HG02763 (cell line): ENCODE results near the gene PTPRG.
A peak's percentile ranks its signal among the peaks of the same experiment; 100 is the strongest.

Experiments
- ATAC-seq: cut with Tn5 transposase; IDR thresholded peaks from one replicate; pipeline ENCODE4 v1.9.1; 2021; ENCODE audit warnings: mild to moderate bottlenecking, moderate library complexity; ENCODE audit not compliant: unreplicated experiment

Gene PTPRG

DNA sequence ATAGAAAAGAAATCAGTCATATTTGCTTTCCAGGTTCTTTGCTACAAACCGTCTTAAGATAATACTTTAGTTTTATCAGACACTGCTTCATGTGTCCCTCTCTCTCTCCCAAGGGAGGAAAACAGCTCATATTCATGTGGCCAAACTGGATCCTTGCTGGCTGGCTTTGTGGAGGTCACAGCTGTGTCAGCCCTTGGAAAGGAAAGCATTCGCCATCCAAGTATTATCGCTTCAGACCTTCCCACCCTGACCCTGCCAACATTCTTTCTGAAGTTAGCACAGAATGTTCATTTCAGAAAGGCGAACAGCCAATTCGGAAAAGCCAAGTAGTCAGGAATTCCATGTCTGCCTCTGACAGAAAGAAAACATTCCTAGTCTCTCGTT lies 598.3 kb downstream of the PTPRG start:
- no peak for ATAC-seq

- no peak for ATAC-seq
Observed at GRCh38 chr3:62161371-62161770, 600.0 kb downstream of the PTPRG start.

- no peak for ATAC-seq
Observed at GRCh38 chr3:62164196-62164595, 602.8 kb downstream of the PTPRG start.

DNA sequence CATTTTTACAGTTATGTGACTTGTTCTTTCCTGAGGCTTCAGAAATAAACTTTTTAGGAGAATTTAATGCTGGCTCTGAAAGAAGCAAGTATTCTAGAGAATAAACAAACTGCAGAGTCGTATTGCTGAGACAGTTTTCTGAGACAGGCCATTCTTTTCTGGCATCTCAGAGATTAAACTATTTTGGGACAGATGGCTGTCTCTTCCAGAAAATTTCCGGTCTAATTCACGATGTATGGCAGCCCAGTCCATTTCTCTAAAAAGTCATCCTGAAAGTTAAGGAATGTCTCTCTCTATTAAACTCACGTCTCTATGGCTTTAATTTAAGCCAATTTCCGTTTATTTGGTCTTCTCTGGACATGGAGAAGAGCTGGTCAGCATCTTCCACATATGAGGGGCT lies 603.4 kb downstream of the PTPRG start:
- ATAC-seq = no peak

GRCh38 chr3:62167566-62168262 lies 606.3 kb downstream of the PTPRG start:
- ATAC-seq = no peak

DNA sequence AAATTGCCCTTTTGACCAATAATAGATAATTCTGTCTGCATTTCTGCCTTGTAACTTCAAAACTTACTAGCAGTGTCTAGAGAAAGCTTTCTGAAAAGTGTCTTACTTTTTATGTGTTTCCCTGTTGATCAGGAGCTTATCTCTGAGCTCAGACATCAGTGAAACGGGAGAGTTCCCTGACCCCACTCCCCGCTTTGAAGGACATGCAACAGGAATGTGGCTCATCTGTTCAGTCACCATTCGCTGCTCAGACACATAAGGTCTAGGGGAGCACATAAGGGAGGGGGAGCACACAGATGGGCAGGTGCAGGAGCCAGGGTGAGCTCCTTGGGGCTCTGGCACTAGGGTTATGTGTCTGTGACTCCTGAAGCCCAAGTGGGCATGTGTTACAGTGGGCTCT lies 607.0 kb downstream of the PTPRG start:
- ATAC-seq = no peak

DNA sequence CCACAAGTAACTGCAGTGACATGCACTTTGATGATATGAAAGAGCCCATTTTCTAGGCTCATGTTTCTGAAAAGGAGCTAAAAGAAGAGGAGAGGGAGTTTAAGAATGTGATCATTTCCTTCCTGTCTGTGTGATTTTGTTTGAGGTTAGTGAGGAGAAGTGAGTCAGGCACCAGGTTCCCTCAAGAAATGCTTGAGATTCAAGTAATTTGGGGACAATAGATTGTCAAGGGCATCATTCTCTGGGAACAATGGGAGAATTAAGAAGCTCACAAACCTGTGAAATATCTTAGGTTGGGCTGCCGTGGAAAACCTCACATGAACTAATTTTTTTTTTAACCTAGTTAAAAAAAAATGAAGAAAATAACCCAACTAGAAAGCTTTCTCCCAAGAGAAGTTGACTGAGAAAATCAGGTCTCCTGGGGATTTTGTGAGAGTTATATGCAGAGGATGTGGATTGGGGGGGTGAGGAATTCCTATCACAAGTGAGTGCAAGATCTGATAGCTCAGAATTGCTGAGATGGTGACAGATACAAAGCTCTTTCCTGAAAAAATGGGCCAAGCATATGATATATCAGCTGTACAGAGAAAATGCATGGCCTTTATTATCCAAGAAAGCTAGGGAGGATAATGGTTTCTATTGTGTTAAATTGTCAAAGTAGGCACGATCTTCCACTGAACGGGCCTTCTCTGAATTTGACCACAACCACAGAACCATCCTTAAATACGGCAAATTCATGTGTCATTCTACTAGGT lies 608.7 kb downstream of the PTPRG start:
- ATAC-seq = no peak

DNA sequence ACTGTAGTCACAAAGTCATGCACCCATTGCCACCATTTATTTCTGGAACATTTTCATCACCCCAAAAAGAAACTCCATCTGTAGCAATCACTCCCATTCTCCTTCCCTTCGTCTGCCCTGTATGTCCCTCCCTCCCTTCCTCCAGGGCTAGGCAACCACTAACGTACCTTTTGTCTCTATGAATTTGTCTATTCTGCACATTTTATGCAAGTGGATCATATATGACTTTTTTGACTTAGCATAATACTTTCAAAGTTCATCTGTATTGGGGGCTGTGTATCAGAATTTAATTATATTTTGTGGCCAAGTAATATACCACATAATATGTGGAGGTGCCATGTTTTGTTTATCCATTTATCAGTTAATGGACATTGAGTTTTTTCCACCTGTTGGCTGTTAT lies 610.4 kb downstream of the PTPRG start:
- no peak for ATAC-seq

DNA sequence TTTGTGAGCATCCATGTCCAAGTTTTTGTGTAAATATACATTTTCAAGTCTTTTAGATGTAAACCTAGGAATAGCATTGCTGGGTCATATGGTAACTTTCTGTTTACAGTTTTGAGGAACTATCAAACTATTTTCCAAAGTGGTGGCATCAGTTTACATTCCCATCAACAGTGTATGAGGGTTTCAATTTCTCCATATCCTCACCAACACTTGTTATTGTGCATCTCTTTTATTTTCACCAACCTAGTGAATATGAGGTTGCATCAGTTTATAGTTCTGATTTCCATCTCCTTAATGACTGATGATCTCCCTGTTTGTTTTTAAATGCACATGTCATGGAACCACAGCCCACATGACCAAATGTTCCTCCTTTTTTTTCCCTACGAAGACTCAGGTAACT lies 610.8 kb downstream of the PTPRG start:
- no peak for ATAC-seq

GRCh38 chr3:62173939-62174515 lies 612.7 kb downstream of the PTPRG start:
- ATAC-seq = no peak

DNA sequence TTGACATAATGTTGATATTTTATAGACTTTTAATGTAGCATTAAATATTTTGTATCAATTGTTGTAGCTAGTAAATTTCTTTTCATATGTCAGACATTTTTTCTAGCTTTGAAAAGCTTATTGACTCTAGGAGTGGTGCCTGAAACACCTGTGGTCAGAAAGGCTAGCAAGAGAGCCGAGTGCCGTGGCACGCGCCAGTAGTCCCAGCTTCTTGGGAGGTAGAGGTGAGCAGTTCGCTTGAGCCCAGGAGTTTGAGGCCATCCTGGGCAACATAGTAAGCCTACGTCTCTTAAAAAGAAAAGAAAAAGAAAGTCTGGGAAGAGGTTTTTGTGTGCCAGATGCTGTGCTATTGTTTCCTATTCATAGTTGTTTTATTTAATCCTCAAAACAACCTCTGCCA lies 613.8 kb downstream of the PTPRG start:
- ATAC-seq = no peak

GRCh38 chr3:62178032-62178431 lies 616.7 kb downstream of the PTPRG start:
- no peak for ATAC-seq

- no peak for ATAC-seq
Observed at GRCh38 chr3:62178739-62179600, 617.6 kb downstream of the PTPRG start.

- no peak for ATAC-seq
Observed at GRCh38 chr3:62180514-62180913, 619.1 kb downstream of the PTPRG start.

GRCh38 chr3:62183087-62183486 lies 621.7 kb downstream of the PTPRG start:
- ATAC-seq = no peak

GRCh38 chr3:62183969-62184368 lies 622.6 kb downstream of the PTPRG start:
- no peak for ATAC-seq

GRCh38 chr3:62184559-62184958 lies 623.2 kb downstream of the PTPRG start:
- ATAC-seq = no peak

DNA sequence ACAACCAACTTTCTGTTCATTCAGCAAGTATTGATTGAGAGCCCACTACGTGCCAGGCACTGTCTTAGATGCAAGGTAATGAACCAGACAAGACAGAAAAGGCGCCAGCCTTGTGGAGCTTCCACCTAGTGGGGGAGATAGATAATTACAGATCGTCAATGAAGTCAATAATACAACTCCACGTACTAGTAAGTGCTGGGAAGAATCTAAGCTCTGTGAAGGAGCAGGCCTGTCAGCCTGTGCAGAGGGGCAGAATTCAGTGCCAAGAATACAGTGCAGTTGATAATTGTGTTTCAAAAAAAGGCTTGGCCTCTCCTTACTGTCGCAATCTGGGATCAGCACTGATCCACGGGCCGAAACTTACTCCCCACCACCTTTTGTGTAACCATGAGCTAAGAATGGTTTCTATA lies 625.7 kb downstream of the PTPRG start:
- ATAC-seq = no peak

DNA sequence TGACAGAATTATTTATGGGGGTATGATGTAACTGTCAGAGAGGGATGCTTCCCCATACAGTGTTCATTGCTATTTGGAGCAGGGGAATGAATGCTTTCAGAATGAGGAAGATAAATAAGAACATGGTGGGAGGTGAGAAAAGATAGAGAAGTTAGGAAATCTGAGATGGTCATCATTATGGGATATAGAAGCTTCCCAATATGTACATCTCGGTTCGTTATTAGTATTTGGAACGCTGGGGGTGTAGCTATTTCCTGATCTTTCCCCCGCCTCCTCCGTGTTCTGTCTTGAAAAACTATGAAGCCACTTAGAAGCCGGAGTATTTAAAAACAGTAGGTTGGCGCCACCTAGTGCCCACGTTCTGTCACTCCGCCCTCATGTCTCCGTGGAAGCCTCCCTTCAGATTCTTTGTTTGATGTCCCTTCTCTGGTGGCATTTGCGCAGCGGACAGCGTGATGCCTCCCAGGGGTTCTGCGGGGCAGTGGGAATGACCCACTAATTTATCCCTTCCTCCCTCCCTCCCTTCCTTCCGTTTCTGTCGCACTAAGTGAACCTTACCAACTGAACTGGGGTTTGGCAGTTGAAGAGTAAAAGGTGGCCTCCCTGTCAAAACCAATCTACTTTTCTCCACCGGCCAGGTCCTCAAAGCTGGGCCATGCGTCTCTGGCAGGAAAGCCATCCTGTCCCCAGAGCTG lies 627.5 kb downstream of the PTPRG start:
- ATAC-seq = peak; percentile 73

DNA sequence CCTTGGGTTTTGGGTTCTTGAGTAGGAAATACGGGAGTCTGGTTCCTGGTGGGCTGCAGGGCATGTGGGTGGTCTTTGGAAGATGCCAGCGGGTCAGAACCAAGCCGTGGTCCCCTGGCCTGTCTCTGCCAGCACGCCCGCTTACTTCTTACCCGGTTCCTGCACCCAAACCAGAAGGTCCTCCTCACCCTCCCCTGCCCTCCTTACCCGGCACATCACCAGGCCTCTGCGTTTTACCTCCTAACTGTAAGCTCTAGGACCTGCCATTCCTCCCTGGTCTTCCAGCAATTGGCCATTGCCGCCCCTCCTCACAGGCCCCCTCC lies 628.0 kb downstream of the PTPRG start:
- ATAC-seq = no peak

DNA sequence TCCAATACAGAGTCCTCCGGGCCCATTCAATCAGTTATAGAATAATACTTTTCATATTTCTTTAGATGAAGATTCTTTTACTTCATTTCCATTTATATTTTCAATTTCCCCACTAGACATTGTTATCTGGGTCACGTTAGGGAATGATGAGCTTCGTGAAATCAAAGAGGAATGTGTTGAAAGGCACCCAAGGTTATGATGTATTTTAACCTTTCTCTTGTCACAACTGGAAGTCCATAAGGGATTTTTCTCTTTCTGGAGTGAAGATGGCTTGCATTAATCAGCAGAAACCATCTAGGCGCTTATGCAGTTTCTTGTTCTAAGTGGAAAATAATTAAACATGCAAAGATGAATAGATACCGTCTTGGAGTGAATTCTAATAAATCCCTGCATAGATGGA lies 631.5 kb downstream of the PTPRG start:
- no peak for ATAC-seq
